OCI-LY1 (cell line): ENCODE data around the gene ELMO1.

ENCODE experiments used
- H2AFZ ChIP-seq: fragments of 200-600 bp; sonication (generic), shearing (Covaris generic); 2 replicates; pipeline ENCODE4 v1.6.0; 2014; ENCODE audit warnings: antibody characterized with exemption, mild to moderate bottlenecking, low read length
- H3F3A ChIP-seq: fragments of 200-600 bp; sonication (generic), shearing (Covaris generic); 2 replicates; pipeline ENCODE4 v1.6.0; 2014; ENCODE audit warnings: mild to moderate bottlenecking, antibody characterized with exemption, low read length, moderate library complexity; ENCODE audit not compliant: insufficient read depth
- H3K27ac ChIP-seq: fragments of 200-600 bp; sonication (generic); 2 replicates; pipeline ENCODE4 v1.5.1; 2014; ENCODE audit warnings: low read length, mixed run types, mild to moderate bottlenecking, low read depth; ENCODE audit not compliant: poor library complexity, severe bottlenecking
- H3K27me3 ChIP-seq: fragments of 200-600 bp; sonication (generic); 2 replicates; pipeline ENCODE4 v1.6.0; 2014; ENCODE audit warnings: antibody characterized with exemption, mild to moderate bottlenecking, low read length, moderate library complexity; ENCODE audit not compliant: insufficient read depth
- H3K36me3 ChIP-seq: fragments of 200-600 bp; sonication (generic); 2 replicates; pipeline ENCODE4 v1.6.1; 2014; ENCODE audit warnings: mild to moderate bottlenecking, antibody characterized with exemption, low read length, moderate library complexity, mixed read lengths; ENCODE audit not compliant: insufficient read depth
- H3K4me1 ChIP-seq: fragments of 200-600 bp; sonication (generic); 2 replicates; pipeline ENCODE4 v1.5.1; 2014; ENCODE audit warnings: mild to moderate bottlenecking, low read length, moderate library complexity; ENCODE audit not compliant: insufficient read depth, severe bottlenecking
- H3K4me2 ChIP-seq: fragments of 200-600 bp; sonication (generic), shearing (Covaris generic); 2 replicates; pipeline ENCODE4 v1.6.1; 2014; ENCODE audit warnings: low read length
- H3K4me3 ChIP-seq: fragments of 200-600 bp; sonication (generic); 2 replicates; pipeline ENCODE4 v1.5.1; 2014; ENCODE audit warnings: low read length, low read depth, mild to moderate bottlenecking, mixed read lengths; ENCODE audit not compliant: poor library complexity, severe bottlenecking
- H3K79me2 ChIP-seq: fragments of 200-600 bp; shearing (Covaris generic); 2 replicates; pipeline ENCODE4 v1.6.1; 2016; ENCODE audit warnings: mixed run types, low read length, mixed read lengths; ENCODE audit not compliant: insufficient read depth
- H3K9ac ChIP-seq: fragments of 200-600 bp; sonication (generic), shearing (Covaris generic); 2 replicates; pipeline ENCODE4 v1.6.1; 2014; ENCODE audit warnings: mild to moderate bottlenecking, low read length, mixed read lengths
- H3K9me2 ChIP-seq: fragments of 200-600 bp; sonication (generic), shearing (Covaris generic); 2 replicates; pipeline ENCODE4 v1.6.1; 2014; ENCODE audit warnings: low read depth, mild to moderate bottlenecking, low read length, mixed read lengths
- H3K9me3 ChIP-seq: fragments of 200-600 bp; shearing (Covaris generic); 2 replicates; pipeline ENCODE4 v1.6.1; 2014; ENCODE audit warnings: low read length, mixed read lengths
- H4K20me1 ChIP-seq: fragments of 200-600 bp; sonication (generic), shearing (Covaris generic); 2 replicates; pipeline ENCODE4 v1.6.0; 2016; ENCODE audit warnings: mild to moderate bottlenecking, low read length; ENCODE audit not compliant: insufficient read depth
- EZH2 ChIP-seq: fragments of 200-600 bp; sonication (generic), shearing (Covaris generic); IDR thresholded peaks from 2 replicates; pipeline ENCODE4 v1.8.0; 2017; ENCODE audit warnings: borderline replicate concordance, mixed run types, mild to moderate bottlenecking, antibody characterized with exemption, low read length, moderate library complexity, mixed read lengths
- TF ChIP-seq, protein P1 (sequence below): fragments of 200-600 bp; sonication (generic), shearing (Covaris generic); IDR thresholded peaks from 2 replicates; pipeline ENCODE4 v1.5.1; 2017; ENCODE audit warnings: mild to moderate bottlenecking, antibody characterized with exemption, low read length, moderate library complexity, mixed read lengths

ELMO1 gene

DNA sequence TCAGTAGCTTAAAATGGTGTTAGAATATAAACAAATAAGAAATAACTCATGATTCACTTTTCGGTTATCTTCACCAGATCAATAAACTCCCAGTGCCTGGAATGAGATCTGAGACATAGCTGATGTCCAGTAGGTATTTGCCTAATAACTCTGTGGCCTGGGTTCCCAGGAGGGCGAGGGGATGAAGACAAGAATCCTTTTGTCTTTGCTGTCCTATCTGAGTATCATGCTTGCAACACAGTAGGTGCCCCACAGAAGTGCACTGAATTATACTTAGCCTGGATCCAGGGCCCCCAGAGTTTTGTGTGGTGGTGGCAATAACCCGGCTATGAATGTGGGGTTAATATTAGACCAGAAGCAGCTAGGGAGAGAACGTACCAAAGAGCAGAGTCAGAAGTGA lies 374.3 kb downstream of the ELMO1 start:
- no peaks in the 10 kb centered on the region for H3K9me3 ChIP-seq
- no peaks in the 10 kb centered on the region for H4K20me1 ChIP-seq
- no peak overlapping the region for H3K4me3 ChIP-seq
- peaks cover 56% of the 10 kb centered on the region for H3K36me3 ChIP-seq
- H3K27ac ChIP-seq, result no peak overlapping the region
- no peaks in the 10 kb centered on the region for H3K4me1 ChIP-seq
- H3K79me2 ChIP-seq, result no peaks in the 10 kb centered on the region
- H3K9me2 ChIP-seq, result no peaks in the 10 kb centered on the region
- H3F3A ChIP-seq, result no peaks in the 10 kb centered on the region
- no peak overlapping the region for H2AFZ ChIP-seq
- no peak overlapping the region for H3K9ac ChIP-seq
- no peak for TF ChIP-seq EZH2
- TF ChIP-seq, protein P1, sequence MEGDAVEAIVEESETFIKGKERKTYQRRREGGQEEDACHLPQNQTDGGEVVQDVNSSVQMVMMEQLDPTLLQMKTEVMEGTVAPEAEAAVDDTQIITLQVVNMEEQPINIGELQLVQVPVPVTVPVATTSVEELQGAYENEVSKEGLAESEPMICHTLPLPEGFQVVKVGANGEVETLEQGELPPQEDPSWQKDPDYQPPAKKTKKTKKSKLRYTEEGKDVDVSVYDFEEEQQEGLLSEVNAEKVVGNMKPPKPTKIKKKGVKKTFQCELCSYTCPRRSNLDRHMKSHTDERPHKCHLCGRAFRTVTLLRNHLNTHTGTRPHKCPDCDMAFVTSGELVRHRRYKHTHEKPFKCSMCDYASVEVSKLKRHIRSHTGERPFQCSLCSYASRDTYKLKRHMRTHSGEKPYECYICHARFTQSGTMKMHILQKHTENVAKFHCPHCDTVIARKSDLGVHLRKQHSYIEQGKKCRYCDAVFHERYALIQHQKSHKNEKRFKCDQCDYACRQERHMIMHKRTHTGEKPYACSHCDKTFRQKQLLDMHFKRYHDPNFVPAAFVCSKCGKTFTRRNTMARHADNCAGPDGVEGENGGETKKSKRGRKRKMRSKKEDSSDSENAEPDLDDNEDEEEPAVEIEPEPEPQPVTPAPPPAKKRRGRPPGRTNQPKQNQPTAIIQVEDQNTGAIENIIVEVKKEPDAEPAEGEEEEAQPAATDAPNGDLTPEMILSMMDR, result no peak
- H3K27me3 ChIP-seq, result no peaks in the 10 kb centered on the region
- H3K4me2 ChIP-seq, result no peak overlapping the region

DNA sequence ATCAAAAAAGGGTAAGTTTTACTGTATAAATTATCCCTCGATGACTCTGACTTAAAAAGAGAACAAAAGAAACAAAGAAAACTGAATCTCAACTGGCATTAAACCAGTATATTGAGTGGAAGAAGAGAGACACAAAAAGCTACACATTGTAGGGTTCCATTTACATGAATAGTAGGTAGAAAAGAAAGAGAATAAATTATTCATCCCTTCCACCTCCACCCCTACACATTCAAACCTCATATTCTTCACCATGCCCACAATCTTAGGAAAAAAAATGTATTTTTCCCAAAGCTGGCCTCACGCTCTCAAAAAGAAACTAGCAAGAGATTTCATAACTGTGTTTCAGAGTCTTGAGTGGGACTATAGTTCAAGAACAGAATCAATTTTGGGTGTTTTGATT lies 377.5 kb downstream of the ELMO1 start:
- Histone ChIP-seq H3K36me3 (peaks cover 38% of the 10 kb centered on the region), H3K4me2 (no peak overlapping the region), H3K9me2 (no peaks in the 10 kb centered on the region), H3K27ac (no peak overlapping the region), H3K9ac (no peak overlapping the region), H4K20me1 (no peaks in the 10 kb centered on the region), H3F3A (no peaks in the 10 kb centered on the region), H3K9me3 (no peaks in the 10 kb centered on the region), H3K4me1 (no peaks in the 10 kb centered on the region), H3K79me2 (no peaks in the 10 kb centered on the region), H2AFZ (no peak overlapping the region), H3K4me3 (no peak overlapping the region), H3K27me3 (no peaks in the 10 kb centered on the region)
- TF ChIP-seq EZH2, result no peak
- TF ChIP-seq, protein P1, result no peak

DNA sequence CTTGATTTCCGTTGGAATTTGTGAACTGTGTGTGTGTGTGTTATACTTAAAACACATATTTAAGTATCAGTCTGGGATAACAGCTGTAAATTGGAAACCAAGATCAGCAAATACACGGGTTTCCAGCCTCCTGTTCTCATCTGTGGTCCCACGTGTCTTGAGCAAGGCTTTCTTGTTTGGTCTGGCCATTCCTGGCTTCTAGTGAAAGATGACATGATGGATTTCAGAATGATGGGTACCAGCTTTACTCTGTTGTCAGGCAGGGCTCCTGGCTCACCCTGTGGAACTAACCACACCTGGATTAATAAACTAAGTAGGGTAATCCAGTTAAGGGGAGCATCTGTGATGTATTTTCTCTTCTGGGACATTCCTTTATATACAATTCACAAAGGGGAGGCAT lies 378.2 kb downstream of the ELMO1 start:
- no peaks in the 10 kb centered on the region for H3F3A ChIP-seq
- H3K4me1 ChIP-seq, result no peaks in the 10 kb centered on the region
- no peaks in the 10 kb centered on the region for H3K27me3 ChIP-seq
- no peak overlapping the region for H3K27ac ChIP-seq
- H3K4me3 ChIP-seq, result no peak overlapping the region
- H4K20me1 ChIP-seq, result no peaks in the 10 kb centered on the region
- no peak overlapping the region for H2AFZ ChIP-seq
- H3K9ac ChIP-seq, result no peak overlapping the region
- no peaks in the 10 kb centered on the region for H3K9me2 ChIP-seq
- no peak overlapping the region for H3K4me2 ChIP-seq
- H3K36me3 ChIP-seq, result peaks cover 38% of the 10 kb centered on the region
- no peaks in the 10 kb centered on the region for H3K9me3 ChIP-seq
- no peaks in the 10 kb centered on the region for H3K79me2 ChIP-seq
- TF ChIP-seq EZH2, result no peak
- TF ChIP-seq, protein P1, result no peak
